Keratinocyte (primary cell): ENCODE measurements around the gene CREB5.

Experiments used
- CTCF ChIP-seq, 3 experiments: IDR thresholded peaks in 1 of 3; conservative IDR thresholded peaks in 1 of 3; optimal IDR thresholded peaks in 1 of 3; 2 replicates in 2 of 3; 3 replicates in 1 of 3; pipeline versions ENCODE3 to v1.5.1; 2011; ENCODE audit warnings: low read length in 3 of 3, mild to moderate bottlenecking in 3 of 3, moderate library complexity in 2 of 3, control low read depth in 1 of 3, inconsistent platforms in 1 of 3; ENCODE audit not compliant: insufficient read depth in 2 of 3; ENCODE audit errors: extremely low read depth in 1 of 3
- EZH2 ChIP-seq: IDR thresholded peaks from one replicate; pipeline ENCODE4 v1.6.1; 2012; ENCODE audit warnings: inconsistent platforms, mild to moderate bottlenecking, low read length, moderate library complexity

GRCh38 chr7:28812616-28813015 lies 400.3 kb downstream of the CREB5 start:
- no peak for TF ChIP-seq CTCF (optimal IDR thresholded peaks at IDR 0.05 in 1 of 3, IDR thresholded peaks at IDR 0.05 in 1 of 3, conservative IDR thresholded peaks at IDR 0.05 in 1 of 3; ENCODE audit: extremely low read depth in 1 of 3, insufficient read depth in 2 of 3, low read length in 3 of 3)
- no peak for TF ChIP-seq EZH2
